GM18861 (cell line): ENCODE data around the gene APOA5.
"Not testable (repeated sequence)": the region's sequence is repeated elsewhere in the genome, so short reads cannot be mapped to it uniquely, and the experiment has no call there.

Experiments used
- ATAC-seq: cut with Tn5 transposase; IDR thresholded peaks from one replicate; pipeline ENCODE4 v1.9.1; 2021; ENCODE audit not compliant: unreplicated experiment

APOA5 gene

GRCh38 chr11:116791813-116792143, at the start of gene APOA5:
APOA5 (minus strand) TSS chr11:116791879; CDS start chr11:116791860, 19 bp downstream.
- ATAC-seq, result no peak

- no peak for ATAC-seq
Measured at GRCh38 chr11:116840746-116841296, 49.1 kb upstream of the APOA5 start.

- ATAC-seq, result no peak
Measured at GRCh38 chr11:116840224-116840745, 48.6 kb upstream of the APOA5 start.

GRCh38 chr11:116838321-116839084, 46.8 kb upstream of the APOA5 start:
- no peak for ATAC-seq

GRCh38 chr11:116837231-116838091, 45.8 kb upstream of the APOA5 start, which contains the start of gene APOA1:
APOA1 (minus strand) TSS chr11:116837622; CDS start chr11:116837387, 235 bp downstream.
- no peak for ATAC-seq

GRCh38 chr11:116836632-116836991, 44.9 kb upstream of the APOA5 start:
- ATAC-seq, result no peak

- ATAC-seq, result peak; percentile 80
Measured at GRCh38 chr11:116835791-116836631, 44.3 kb upstream of the APOA5 start.

- ATAC-seq, result no peak
Measured at GRCh38 chr11:116835042-116835772, 43.5 kb upstream of the APOA5 start.

- ATAC-seq, result not testable (repeated sequence)
Measured at GRCh38 chr11:116834535-116835041, 42.9 kb upstream of the APOA5 start.

GRCh38 chr11:116833816-116834534, 42.3 kb upstream of the APOA5 start:
- no peak for ATAC-seq

- no peak for ATAC-seq
Measured at GRCh38 chr11:116833491-116833815, 41.8 kb upstream of the APOA5 start.

- no peak for ATAC-seq
Measured at GRCh38 chr11:116832350-116833290, 40.9 kb upstream of the APOA5 start.

- ATAC-seq, result no peak
Measured at GRCh38 chr11:116831790-116832349, 40.2 kb upstream of the APOA5 start.

- ATAC-seq, result no peak
Measured at GRCh38 chr11:116830184-116830912, 38.7 kb upstream of the APOA5 start.

GRCh38 chr11:116829525-116830183, 38.0 kb upstream of the APOA5 start, which contains the start of gene APOC3:
APOC3 (plus strand) TSS chr11:116829907; CDS start chr11:116830583, 676 bp downstream.
- ATAC-seq, result no peak
